Liver (tissue), 3 donors: ENCODE results near the gene ARHGAP19.

Experiments used
- CTCF ChIP-seq: fragments of 150-350 bp; IDR thresholded peaks from 2 replicates; pipeline ENCODE4 v1.5.1; 2017; ENCODE audit warnings: improper control_type of control experiment, low read depth, low read length; ENCODE audit not compliant: missing input control
- JUND ChIP-seq, 2 donors: IDR thresholded peaks; 2 replicates each; pipeline ENCODE4 v1.6.1; 2016; ENCODE audit warnings: antibody characterized with exemption in 2 of 2
- MAX ChIP-seq: IDR thresholded peaks from 2 replicates; pipeline ENCODE4 v1.6.1; 2016; ENCODE audit warnings: antibody characterized with exemption
- RAD21 ChIP-seq, 2 donors: IDR thresholded peaks; 2 replicates each; pipeline ENCODE4 v1.6.1; 2016; ENCODE audit warnings: antibody characterized with exemption in 2 of 2, mild to moderate bottlenecking in 2 of 2
- TAF1 ChIP-seq: conservative IDR thresholded peaks from 2 replicates; pipeline ENCODE4 v1.6.1; 2016; ENCODE audit warnings: antibody characterized with exemption, mild to moderate bottlenecking
- donor health status: healthy.
- donor health status: healthy.

GRCh38 chr10:97186911-97187310, 105.5 kb downstream of the ARHGAP19 start:
- TF ChIP-seq JUND (IDR thresholded peaks at IDR 0.05), result no peak
- no peak for TF ChIP-seq CTCF
- TF ChIP-seq RAD21 (IDR thresholded peaks at IDR 0.05), result no peak
- TF ChIP-seq TAF1, result no peak
- TF ChIP-seq MAX, result no peak
